Kidney epithelial cell (primary cell): ENCODE data around the gene LGALS3BP. TPM values are rescaled to one million over a fixed set of nuclear protein-coding genes. Genes with fewer than 3 reads are reported as not detected.

Experiments used
- DNase-seq: peaks from one replicate; pipeline ENCODE4 v3.0.0-alpha.2; 2010; ENCODE audit warnings: low read depth
- H3K27me3 ChIP-seq: 2 replicates; pipeline ENCODE4 v1.6.0; 2011; ENCODE audit warnings: low read length; ENCODE audit not compliant: control insufficient read depth, insufficient read depth
- H3K36me3 ChIP-seq: 2 replicates; pipeline ENCODE4 v1.5.1; 2011; ENCODE audit warnings: low read length; ENCODE audit not compliant: control insufficient read depth, insufficient read depth
- H3K4me3 ChIP-seq: 2 replicates; pipeline ENCODE4 v1.5.1; 2011; ENCODE audit warnings: low read depth, mild to moderate bottlenecking, control low read depth, low read length
- CTCF ChIP-seq: IDR thresholded peaks from 2 replicates; pipeline ENCODE4 v1.5.1; 2011; ENCODE audit warnings: mild to moderate bottlenecking, moderate library complexity, low read length, control low read depth, inconsistent platforms; ENCODE audit not compliant: insufficient read depth, poor library complexity, severe bottlenecking
- total RNA-seq: library from RNA; depleted of rRNA; stranded (reverse); fragments of >200 nt; gene quantifications from 2 replicates; pipeline ENCODE4 v1.2.3, GENCODE V29; 2015

The LGALS3BP gene
- total RNA-seq, 1 donor from 2014 or later, result 283 TPM

- peak; percentile 80 for DNase-seq
- Histone ChIP-seq H3K27me3 (no peaks in the 10 kb centered on the region), H3K4me3 (no peak overlapping the region), H3K36me3 (no peaks in the 10 kb centered on the region)
- TF ChIP-seq CTCF, result no peak
Measured at GRCh38 chr17:78935419-78936323, 44.1 kb downstream of the LGALS3BP start.

- no peak for DNase-seq
- no peak overlapping the region for H3K4me3 ChIP-seq
Measured at GRCh38 chr17:78934681-78935418, 44.9 kb downstream of the LGALS3BP start.

GRCh38 chr17:78933959-78934568 is 45.7 kb downstream of the LGALS3BP start:
- no peak for TF ChIP-seq CTCF
- H3K27me3 ChIP-seq, result no peaks in the 10 kb centered on the region
- no peaks in the 10 kb centered on the region for H3K36me3 ChIP-seq
- no peak overlapping the region for H3K4me3 ChIP-seq
- peak; percentile 85 for DNase-seq

More at GRCh38 chr17:78934681-78935418, 44.9 kb downstream of the LGALS3BP start:
- Histone ChIP-seq H3K27me3 (no peaks in the 10 kb centered on the region), H3K36me3 (no peaks in the 10 kb centered on the region)
- no peak for TF ChIP-seq CTCF

GRCh38 chr17:78933025-78933958 is 46.4 kb downstream of the LGALS3BP start:
- no peak for TF ChIP-seq CTCF
- Histone ChIP-seq H3K4me3 (no peak overlapping the region), H3K36me3 (no peaks in the 10 kb centered on the region), H3K27me3 (no peaks in the 10 kb centered on the region)
- peak; percentile 97 for DNase-seq
